Hematopoietic multipotent progenitor cell treated with erythropoietin and hydrocortisone succinate and interleukin-3 and kit ligand, for 8 days (in vitro differentiated cells): Measurements from ENCODE around the gene CD1C.
"Not testable (repeated sequence)": the region's sequence is repeated elsewhere in the genome, so short reads cannot be mapped to it uniquely, and the experiment has no call there.

Experiments used
- DNase-seq: peaks from one replicate; pipeline ENCODE4 v3.0.0-alpha.2; 2015

The CD1C gene

DNA sequence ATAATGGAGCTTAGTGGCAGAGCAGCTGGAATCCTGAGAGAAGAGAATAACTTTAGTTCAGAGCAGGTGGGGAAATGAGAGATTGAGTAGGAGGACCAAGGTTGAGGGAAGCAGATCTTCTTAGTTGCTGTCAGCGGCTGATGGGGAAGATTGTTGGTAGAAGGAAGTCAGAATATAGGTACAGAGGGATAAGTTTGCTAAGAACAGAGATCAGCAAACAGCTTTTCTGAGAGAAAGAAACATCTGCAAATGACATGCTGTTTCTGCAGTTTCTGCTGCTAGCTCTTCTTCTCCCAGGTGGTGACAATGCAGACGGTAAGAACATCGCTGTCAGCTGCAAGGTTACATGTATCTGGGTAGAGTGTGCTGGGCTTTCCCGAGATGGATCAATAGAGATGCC, at the start of gene CD1C:
Gene CD1C (plus strand): TSS at position 113 of the 400 bp plus-strand sequence. CDS start 142 bp downstream, at position 255.
- no peak for DNase-seq

- DNase-seq: no peak
Measured at GRCh38 chr1:158246650-158247049, 43.1 kb upstream of the CD1C start.

DNA sequence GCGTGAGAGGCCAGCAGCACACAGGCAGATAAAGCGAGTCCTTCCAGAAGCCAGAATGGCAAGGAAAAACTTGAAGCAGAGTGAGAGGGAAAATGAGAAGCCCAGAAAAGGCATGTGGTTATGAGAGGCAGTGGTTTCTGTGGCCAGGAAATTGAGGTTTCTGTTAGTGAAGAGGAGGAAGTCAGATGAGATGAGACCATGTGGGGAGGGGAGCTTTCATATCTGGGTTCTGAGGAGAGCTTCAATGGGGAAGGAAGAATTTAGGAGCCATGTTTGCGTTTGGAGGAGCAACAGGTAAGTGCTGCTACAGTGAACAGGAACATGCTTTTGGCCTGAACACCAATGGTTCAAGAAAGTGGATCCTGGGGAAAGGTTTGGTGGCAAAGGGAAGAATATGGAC, 41.6 kb upstream of the CD1C start:
- DNase-seq: peak; percentile 34

DNA sequence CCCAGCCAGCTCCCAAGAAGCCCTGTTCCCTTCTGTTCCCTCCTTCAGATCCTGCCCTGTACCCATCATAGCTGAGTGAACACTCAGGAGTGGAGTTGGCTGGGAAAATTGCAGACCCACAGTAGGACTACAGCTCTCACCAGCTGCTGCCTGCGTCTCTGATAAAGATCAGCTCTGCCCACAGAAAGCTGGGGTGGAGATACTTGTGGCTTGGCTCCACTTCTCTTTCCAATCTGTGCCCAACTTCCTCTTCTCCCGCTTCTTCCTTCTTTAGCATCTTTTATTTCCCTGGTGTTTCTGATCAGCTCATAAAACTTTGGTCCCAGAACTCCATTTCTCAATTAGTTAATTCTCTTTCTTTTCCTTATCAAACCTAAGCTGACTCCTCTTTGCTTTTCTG, 41.0 kb upstream of the CD1C start:
- DNase-seq: no peak

GRCh38 chr1:158249646-158250045, 40.1 kb upstream of the CD1C start:
- no peak for DNase-seq

DNA sequence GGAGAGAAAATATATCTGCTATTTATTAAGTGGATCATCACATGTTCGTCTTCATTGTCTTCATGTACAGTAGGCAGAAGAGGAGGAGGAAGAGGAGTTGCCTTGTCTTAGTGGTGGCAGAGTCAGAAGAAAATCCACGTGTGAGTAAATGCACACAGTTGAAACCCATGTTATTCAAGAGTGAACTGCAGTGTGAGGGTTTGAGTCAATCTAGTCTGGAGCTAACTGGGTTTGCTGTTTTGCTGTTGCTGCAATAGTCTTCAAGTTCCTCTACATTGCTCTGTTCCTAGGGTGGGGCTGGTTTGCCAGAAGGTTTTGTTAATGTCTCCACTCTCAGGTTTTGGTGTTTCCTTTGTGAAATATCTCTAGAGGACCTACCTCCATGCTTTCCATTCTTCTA, 38.6 kb upstream of the CD1C start:
- no peak for DNase-seq

- DNase-seq: no peak
Measured at GRCh38 chr1:158255656-158256055, 34.1 kb upstream of the CD1C start.

GRCh38 chr1:158256747-158257146, 33.0 kb upstream of the CD1C start:
- not testable (repeated sequence) for DNase-seq

DNA sequence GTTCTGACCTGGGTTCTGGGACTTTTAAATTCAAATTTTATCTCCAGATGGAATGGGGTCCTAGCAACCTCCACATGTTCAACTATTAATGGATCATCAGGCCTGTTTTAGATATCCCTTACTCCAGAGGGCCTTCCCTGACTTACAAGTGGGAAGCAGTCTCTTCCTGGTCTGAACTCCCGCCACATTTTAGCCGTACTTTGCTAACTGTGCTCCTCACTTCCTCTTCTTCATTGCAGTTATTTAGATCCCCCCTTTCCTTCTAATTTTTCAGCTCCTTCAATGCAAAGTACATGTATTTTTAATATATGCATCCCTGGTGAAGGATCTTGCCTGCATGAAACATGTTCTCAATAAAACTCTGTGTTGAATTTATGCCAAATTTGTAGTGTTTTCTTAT, 31.8 kb upstream of the CD1C start:
- no peak for DNase-seq

DNA sequence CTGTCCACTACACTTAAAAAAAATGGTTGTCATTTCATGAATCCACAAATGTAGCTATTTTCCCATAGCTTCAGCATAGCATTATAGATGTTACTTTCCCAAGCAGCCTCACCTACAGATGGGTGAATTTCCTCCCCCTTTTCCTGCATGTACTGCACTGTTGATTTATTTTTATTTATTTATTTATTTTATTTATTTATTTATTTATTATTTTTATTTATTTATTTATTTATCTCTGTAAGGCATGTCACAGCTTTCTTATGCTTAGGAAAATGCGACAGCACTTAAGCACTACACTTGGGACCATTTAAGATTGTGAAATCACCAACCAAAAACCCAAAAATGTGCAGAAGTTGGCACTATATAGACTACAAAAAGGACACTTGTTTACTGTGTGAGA, 30.6 kb upstream of the CD1C start:
- no peak for DNase-seq

DNA sequence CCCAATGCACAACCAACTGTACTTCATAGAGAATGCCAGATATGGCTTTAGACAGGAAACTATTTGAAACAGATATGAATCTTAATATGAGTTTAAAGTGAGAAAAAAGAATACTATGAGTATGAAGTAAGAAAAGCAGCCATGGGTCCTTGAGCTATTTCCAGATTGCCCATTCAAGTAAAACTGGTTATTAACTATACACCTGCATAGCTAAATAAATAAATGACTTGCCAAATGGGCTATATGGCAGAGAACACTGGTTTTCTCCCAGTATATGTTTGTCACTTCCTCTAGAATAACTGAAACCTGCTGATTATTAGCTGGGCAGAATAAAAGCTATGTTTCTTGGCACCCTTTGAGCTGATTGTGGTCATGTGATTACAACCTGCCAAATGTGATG, 17.0 kb upstream of the CD1C start:
- DNase-seq: no peak

DNA sequence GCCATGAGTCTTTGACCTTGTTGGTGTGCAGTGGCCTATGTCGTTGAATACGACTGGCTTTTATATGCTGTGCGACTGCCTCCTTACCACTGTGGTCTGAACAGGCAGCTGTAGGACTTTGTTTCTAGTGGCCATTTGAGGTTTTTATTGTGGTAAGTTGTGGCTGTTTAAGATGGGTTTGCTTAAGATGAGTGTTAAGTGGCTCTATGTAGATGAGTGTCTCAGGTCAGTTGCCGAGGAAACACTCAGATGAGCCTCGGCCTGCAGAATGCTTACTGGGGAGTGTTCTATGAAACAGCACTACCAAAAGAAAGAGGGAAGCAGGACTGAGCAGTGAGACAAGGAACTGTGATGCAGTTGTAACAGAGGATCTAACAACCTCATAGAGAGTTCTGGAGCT, 14.9 kb upstream of the CD1C start:
- no peak for DNase-seq

- not testable (repeated sequence) for DNase-seq
Measured at GRCh38 chr1:158282421-158282820, 7.3 kb upstream of the CD1C start.

DNA sequence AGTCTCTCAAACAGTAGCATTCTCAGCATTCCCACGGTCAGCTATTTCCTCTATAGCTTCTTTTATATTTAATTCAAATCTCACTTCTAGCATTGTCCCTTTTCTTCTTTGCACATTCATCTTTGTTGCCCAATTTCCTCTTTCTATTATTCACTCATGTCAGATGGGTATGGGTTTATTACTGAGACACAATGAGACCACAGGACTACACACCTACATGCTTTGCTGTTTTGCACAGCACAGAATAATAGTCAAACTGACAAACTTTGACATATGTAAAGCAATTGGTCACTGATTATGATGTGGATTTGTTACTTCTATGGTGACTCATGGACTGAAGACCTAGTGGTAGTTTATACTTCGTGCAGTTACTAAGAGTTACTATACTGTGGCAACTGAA, 5.8 kb upstream of the CD1C start:
- no peak for DNase-seq

GRCh38 chr1:158285756-158286241, 3.9 kb upstream of the CD1C start:
- peak; percentile 27 for DNase-seq

- no peak for DNase-seq
Measured at GRCh38 chr1:158286487-158286886, 3.2 kb upstream of the CD1C start.

- DNase-seq: no peak
Measured at GRCh38 chr1:158286941-158287346, 2.8 kb upstream of the CD1C start.

GRCh38 chr1:158290321-158290844, 660 bp downstream of the CD1C start:
- DNase-seq: no peak

DNA sequence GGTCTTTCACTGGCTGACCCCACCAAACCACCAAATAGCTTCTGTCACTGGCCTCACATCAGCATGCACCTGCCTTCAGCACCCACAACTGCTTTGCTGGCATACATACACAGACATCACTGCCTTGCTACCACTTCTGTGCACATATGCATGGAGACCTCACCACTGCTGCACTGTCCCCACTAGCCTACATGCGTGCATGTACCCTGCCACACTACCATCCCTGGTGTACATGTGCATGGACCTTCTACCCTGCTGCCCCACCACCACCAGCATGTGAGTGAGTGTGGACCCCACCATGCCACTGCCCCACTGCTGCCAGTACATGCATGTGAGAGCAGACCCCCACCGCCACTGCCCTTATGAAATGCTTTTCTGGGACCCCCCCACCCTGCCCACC, 6.1 kb downstream of the CD1C start:
- no peak for DNase-seq

DNA sequence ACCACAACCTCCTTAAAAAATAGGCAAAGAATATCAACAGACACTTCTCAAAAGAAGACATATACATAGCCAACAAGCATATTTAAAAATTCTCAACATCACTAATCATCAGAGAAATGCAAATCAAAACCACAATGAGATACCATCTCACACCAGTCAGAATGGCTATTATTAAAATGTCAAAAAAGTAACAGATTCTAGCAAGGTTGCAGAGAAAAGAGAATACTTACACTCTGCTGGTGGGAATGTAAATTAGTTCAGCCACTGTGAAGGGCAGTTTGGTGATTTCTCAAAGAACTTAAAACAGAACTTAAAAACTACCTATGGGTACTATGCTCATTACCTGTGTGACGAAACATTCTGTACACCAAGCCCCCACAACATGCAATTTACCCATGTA, 20.9 kb downstream of the CD1C start:
- no peak for DNase-seq

GRCh38 chr1:158311066-158311465, 21.3 kb downstream of the CD1C start:
- DNase-seq: no peak

- DNase-seq: no peak
Measured at GRCh38 chr1:158323866-158324265, 34.1 kb downstream of the CD1C start.

- no peak for DNase-seq
Measured at GRCh38 chr1:158324395-158324794, 34.7 kb downstream of the CD1C start.

DNA sequence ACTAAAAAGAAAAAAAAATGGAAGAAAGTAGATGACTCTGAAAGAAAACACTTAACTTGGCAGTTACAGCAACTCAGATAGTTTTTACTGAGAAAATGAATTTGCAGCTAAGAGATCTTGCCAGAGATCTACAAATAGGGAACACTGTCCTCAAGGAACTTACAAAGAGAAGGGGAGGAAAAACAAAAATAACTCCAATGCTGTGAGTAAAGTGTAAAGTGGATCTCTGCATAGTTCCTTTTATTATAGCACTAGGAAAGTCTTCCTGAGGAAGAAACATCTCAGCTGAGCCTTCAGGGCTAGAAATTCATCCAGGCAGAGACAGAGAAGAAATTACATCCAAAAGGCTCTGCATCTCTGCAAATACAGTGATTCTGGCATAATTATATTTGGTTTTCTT, 37.8 kb downstream of the CD1C start:
- no peak for DNase-seq

DNA sequence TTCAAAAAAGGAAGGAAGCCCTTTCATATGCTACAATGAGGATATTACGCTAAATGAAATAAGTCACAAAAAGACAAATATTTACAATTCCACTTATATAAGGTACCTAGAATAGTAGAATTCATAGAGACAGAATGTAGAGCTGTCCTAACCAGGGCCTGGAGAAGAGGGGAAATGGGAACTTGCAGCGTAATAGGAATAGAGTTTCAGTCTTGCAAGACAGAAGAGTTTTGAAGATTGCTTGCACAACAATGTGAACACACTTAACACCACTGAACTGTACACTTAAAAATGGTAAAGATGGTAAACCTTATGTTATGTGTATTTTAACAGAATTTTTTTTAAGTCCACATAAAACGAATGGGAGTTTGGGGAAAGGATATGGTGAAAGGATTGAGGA, 38.7 kb downstream of the CD1C start:
- no peak for DNase-seq

DNA sequence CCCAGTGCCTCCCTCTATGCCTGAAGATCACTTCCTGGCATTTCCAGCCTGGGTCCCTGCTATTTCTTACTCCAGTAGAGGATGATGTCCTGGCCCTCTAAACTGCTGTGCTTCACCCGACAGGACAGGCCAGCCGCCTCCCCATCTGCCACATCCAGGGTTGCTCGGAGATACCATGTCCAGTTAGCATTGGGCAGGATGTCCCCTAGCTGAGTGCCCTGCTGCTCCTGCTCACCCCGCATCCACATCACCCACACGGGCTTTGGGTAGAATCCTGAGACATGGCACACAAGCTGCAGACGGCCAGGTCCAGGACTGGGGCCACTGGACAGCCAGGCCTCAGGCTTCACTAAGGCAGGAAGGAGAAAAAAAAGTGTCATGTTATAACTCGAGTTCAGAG, 39.6 kb downstream of the CD1C start:
- no peak for DNase-seq
